HepG2 (cell line): Measurements from ENCODE around the gene MSMB.
"Not testable (repeated sequence)": the region's sequence is repeated elsewhere in the genome, so short reads cannot be mapped to it uniquely, and the experiment has no call there.

Experiments
- ARID2 ChIP-seq: sonication (generic); formaldehyde crosslinking; IDR thresholded peaks from 2 replicates; pipeline ENCODE4 v1.8.1; 2022; ENCODE audit warnings: mild to moderate bottlenecking, missing genetic modification reagents, borderline replicate concordance
- POLR2A ChIP-seq, 2 experiments: IDR thresholded peaks; 2 replicates each; pipeline ENCODE4 v1.6.1; 2011; ENCODE audit warnings: low read depth in 2 of 2, low read length in 2 of 2, mild to moderate bottlenecking in 1 of 2, moderate library complexity in 1 of 2; ENCODE audit not compliant: insufficient read depth in 1 of 2
- SRF ChIP-seq: IDR thresholded peaks from 2 replicates; pipeline ENCODE4 v1.6.1; 2011; ENCODE audit warnings: mild to moderate bottlenecking, low read depth, low read length, moderate library complexity
- TAF1 ChIP-seq: sonication (generic); formaldehyde crosslinking; IDR thresholded peaks from 2 replicates; pipeline ENCODE4 v1.4.0; 2020; ENCODE audit warnings: missing genetic modification reagents
- THAP7 ChIP-seq: sonication (generic); formaldehyde crosslinking; IDR thresholded peaks from 2 replicates; pipeline ENCODE4 v1.8.1; 2023; ENCODE audit warnings: mild to moderate bottlenecking, missing genetic modification reagents
- ZNF639 ChIP-seq: conservative IDR thresholded peaks from 2 replicates; pipeline ENCODE4 v1.6.1; 2018; ENCODE audit warnings: missing genetic modification reagents
- TF ChIP-seq, protein P1 (sequence below): sonication (generic); formaldehyde crosslinking; IDR thresholded peaks from one replicate; pipeline ENCODE4 v1.5.1; 2020; ENCODE audit warnings: mild to moderate bottlenecking, missing genetic modification reagents; ENCODE audit errors: not compliant biosample characterization
- TF ChIP-seq, protein P2 (sequence below): sonication (generic); formaldehyde crosslinking; IDR thresholded peaks from 2 replicates; pipeline ENCODE4 v1.4.0; 2020; ENCODE audit warnings: low read depth, mild to moderate bottlenecking, missing genetic modification reagents

GRCh38 chr10:45984473-45984872 lies 61.6 kb downstream of the MSMB start:
- not testable (repeated sequence) for TF ChIP-seq TAF1; ARID2 (CRISPR knock-in tag); THAP7 (CRISPR knock-in tag); SRF; POLR2A (IDR thresholded peaks at IDR 0.05; ENCODE audit: insufficient read depth in 1 of 2, low read depth in 2 of 2, low read length in 2 of 2); ZNF639 (CRISPR knock-in tag)
- TF ChIP-seq, protein P1, sequence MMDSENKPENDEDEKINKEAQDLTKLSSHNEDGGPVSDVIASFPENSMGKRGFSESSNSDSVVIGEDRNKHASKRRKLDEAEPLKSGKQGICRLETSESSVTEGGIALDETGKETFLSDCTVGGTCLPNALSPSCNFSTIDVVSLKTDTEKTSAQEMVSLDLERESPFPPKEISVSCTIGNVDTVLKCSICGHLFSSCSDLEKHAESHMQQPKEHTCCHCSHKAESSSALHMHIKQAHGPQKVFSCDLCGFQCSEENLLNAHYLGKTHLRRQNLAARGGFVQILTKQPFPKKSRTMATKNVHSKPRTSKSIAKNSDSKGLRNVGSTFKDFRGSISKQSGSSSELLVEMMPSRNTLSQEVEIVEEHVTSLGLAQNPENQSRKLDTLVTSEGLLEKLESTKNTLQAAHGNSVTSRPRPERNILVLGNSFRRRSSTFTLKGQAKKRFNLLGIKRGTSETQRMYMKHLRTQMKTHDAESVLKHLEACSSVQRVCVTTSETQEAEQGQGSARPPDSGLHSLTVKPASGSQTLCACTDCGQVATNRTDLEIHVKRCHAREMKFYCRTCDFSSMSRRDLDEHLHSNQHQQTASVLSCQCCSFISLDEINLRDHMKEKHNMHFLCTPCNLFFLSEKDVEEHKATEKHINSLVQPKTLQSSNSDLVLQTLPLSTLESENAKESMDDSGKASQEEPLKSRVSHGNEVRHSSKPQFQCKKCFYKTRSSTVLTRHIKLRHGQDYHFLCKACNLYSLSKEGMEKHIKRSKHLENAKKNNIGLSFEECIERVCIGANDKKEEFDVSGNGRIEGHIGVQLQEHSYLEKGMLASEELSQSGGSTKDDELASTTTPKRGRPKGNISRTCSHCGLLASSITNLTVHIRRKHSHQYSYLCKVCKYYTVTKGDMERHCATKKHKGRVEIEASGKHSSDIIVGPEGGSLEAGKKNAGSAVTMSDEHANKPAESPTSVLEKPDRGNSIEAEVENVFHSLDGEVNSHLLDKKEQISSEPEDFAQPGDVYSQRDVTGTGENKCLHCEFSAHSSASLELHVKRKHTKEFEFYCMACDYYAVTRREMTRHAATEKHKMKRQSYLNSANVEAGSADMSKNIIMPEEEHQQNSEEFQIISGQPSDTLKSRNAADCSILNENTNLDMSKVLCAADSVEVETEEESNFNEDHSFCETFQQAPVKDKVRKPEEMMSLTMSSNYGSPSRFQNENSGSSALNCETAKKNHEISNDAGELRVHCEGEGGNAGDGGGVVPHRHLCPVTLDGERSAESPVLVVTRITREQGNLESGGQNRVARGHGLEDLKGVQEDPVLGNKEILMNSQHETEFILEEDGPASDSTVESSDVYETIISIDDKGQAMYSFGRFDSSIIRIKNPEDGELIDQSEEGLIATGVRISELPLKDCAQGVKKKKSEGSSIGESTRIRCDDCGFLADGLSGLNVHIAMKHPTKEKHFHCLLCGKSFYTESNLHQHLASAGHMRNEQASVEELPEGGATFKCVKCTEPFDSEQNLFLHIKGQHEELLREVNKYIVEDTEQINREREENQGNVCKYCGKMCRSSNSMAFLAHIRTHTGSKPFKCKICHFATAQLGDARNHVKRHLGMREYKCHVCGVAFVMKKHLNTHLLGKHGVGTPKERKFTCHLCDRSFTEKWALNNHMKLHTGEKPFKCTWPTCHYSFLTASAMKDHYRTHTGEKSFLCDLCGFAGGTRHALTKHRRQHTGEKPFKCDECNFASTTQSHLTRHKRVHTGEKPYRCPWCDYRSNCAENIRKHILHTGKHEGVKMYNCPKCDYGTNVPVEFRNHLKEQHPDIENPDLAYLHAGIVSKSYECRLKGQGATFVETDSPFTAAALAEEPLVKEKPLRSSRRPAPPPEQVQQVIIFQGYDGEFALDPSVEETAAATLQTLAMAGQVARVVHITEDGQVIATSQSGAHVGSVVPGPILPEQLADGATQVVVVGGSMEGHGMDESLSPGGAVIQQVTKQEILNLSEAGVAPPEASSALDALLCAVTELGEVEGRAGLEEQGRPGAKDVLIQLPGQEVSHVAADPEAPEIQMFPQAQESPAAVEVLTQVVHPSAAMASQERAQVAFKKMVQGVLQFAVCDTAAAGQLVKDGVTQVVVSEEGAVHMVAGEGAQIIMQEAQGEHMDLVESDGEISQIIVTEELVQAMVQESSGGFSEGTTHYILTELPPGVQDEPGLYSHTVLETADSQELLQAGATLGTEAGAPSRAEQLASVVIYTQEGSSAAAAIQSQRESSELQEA (CRISPR knock-in tag), result not testable (repeated sequence)
- TF ChIP-seq, protein P2, sequence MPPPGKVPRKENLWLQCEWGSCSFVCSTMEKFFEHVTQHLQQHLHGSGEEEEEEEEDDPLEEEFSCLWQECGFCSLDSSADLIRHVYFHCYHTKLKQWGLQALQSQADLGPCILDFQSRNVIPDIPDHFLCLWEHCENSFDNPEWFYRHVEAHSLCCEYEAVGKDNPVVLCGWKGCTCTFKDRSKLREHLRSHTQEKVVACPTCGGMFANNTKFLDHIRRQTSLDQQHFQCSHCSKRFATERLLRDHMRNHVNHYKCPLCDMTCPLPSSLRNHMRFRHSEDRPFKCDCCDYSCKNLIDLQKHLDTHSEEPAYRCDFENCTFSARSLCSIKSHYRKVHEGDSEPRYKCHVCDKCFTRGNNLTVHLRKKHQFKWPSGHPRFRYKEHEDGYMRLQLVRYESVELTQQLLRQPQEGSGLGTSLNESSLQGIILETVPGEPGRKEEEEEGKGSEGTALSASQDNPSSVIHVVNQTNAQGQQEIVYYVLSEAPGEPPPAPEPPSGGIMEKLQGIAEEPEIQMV, result not testable (repeated sequence)
